Smooth muscle cell (in vitro differentiated cells): ENCODE data around the gene LENG1. TPM values are rescaled to one million over a fixed set of nuclear protein-coding genes. Genes with fewer than 3 reads are reported as not detected.
A peak's percentile ranks its signal among the peaks of the same experiment; 100 is the strongest.

Experiments used
- DNase-seq: peaks from one replicate; lab custom pipeline; 2025; ENCODE audit not compliant: unreplicated experiment; lab: John Stamatoyannopoulos, UW
- H2AFZ ChIP-seq: fragments of 200-600 bp; sonication (generic); 2 replicates; pipeline ENCODE4 v1.6.0; 2016; ENCODE audit warnings: antibody characterized with exemption, low read depth, mild to moderate bottlenecking
- H3F3A ChIP-seq: fragments of 200-600 bp; sonication (generic); 2 replicates; pipeline ENCODE4 v1.6.0; 2017; ENCODE audit warnings: antibody characterized with exemption, low read depth
- H3K27ac ChIP-seq: fragments of 200-600 bp; sonication (generic); 2 replicates; pipeline ENCODE4 v1.5.1; 2016; ENCODE audit warnings: low read depth, mild to moderate bottlenecking
- H3K27me3 ChIP-seq: fragments of 200-600 bp; sonication (generic); 2 replicates; pipeline ENCODE4 v1.6.1; 2016; ENCODE audit warnings: low read depth, mild to moderate bottlenecking
- H3K36me3 ChIP-seq: fragments of 200-600 bp; sonication (generic); 2 replicates; pipeline ENCODE4 v1.5.1; 2016; ENCODE audit warnings: low read depth
- H3K4me1 ChIP-seq: fragments of 200-600 bp; sonication (generic); 2 replicates; pipeline ENCODE4 v1.5.1; 2016; ENCODE audit warnings: low read depth
- H3K4me2 ChIP-seq: fragments of 200-600 bp; sonication (generic); 2 replicates; pipeline ENCODE4 v1.6.0; 2016; ENCODE audit warnings: mild to moderate bottlenecking
- H3K4me3 ChIP-seq: fragments of 200-600 bp; sonication (generic); 2 replicates; pipeline ENCODE4 v1.5.1; 2016; ENCODE audit warnings: mild to moderate bottlenecking
- H3K79me2 ChIP-seq: fragments of 200-600 bp; sonication (generic); 2 replicates; pipeline ENCODE4 v1.6.0; 2016; ENCODE audit warnings: low read depth, mild to moderate bottlenecking
- H3K9ac ChIP-seq: fragments of 200-600 bp; sonication (generic); 2 replicates; pipeline ENCODE4 v1.6.0; 2016; ENCODE audit warnings: low read depth
- H3K9me3 ChIP-seq: fragments of 200-600 bp; sonication (generic); replicated peaks from 2 replicates; pipeline ENCODE4 v1.5.1; 2016; ENCODE audit warnings: low read depth
- H4K20me1 ChIP-seq: fragments of 200-600 bp; sonication (generic); 2 replicates; pipeline ENCODE4 v1.6.0; 2016; ENCODE audit warnings: low read depth
- CTCF ChIP-seq: fragments of 200-600 bp; sonication (generic); IDR thresholded peaks from 2 replicates; pipeline ENCODE4 v1.5.1; 2017; ENCODE audit warnings: borderline replicate concordance, mild to moderate bottlenecking, antibody characterized with exemption; ENCODE audit not compliant: insufficient read depth, poor library complexity, severe bottlenecking
- WGBS: methylation state at CpG from one replicate; pipeline ENCODE4 v1.1.7; 2016; ENCODE audit warnings: low lambda C conversion rate; 5-methylcytosine and 5-hydroxymethylcytosine counted together
- polyA plus RNA-seq: library from polyadenylated mRNA; unstranded; fragments of >200 nt; fragmentation: Nextera tagmentation; extraction: Ambion mirVana; gene quantifications from 2 replicates; pipeline ENCODE4 v1.2.1, GENCODE V29; 2016
- total RNA-seq: library from RNA; depleted of rRNA; stranded (reverse); fragments of >200 nt; gene quantifications from 2 replicates; pipeline ENCODE4 v1.2.3, GENCODE V29; 2014

Gene LENG1
- total and polyA plus RNA-seq, 2 experiments from 2014 or later: 10.9 to 14.1 TPM

DNA sequence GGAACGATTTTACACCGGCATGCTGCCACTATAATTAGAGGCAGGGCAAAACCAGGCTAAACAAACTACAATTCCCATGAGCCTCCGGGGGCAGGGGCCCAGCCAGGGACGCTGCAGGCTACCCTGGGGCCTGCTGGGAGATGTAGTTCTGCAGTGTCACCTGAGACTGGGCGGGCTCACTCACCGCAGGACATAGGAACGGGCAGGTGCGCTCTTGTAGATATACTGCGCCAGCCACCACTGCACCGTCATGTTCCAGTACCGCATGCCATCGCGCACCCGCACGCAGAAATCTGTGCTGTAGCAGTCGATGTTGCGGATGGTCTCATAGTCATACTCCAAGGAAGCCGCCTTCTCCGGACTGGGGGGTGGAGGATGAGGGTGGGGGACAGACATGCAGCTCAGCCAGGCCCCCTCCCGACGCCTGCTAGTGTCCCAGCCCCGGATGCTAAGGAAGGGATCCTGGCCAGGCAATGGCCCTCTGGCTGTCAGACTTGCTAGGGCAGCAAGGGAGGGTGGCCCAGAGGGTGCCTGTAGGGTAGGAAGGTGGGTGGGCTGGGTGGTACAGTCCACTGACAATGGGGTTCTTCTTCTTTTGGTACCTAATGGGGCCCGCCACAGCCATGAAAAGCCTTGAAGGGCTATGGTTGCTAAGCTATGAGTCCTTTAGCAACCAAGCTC is 19.2 kb upstream of the LENG1 start:
- H3K27me3 ChIP-seq: no peaks in the 10 kb centered on the region
- no peaks in the 10 kb centered on the region for H3K4me1 ChIP-seq
- WGBS: 90% methylated on average over 23 of the region's 23 CpGs
- H3K9ac ChIP-seq: no peak overlapping the region
- no peaks in the 10 kb centered on the region for H3K9me3 ChIP-seq
- H3K79me2 ChIP-seq: no peaks in the 10 kb centered on the region
- no peak overlapping the region for H3K27ac ChIP-seq
- H3K4me3 ChIP-seq: no peak overlapping the region
- DNase-seq: no peak
- no peak for TF ChIP-seq CTCF
- no peaks in the 10 kb centered on the region for H4K20me1 ChIP-seq
- H3K4me2 ChIP-seq: no peak overlapping the region
- H3K36me3 ChIP-seq: no peaks in the 10 kb centered on the region
- no peaks in the 10 kb centered on the region for H3F3A ChIP-seq
- H2AFZ ChIP-seq: no peak overlapping the region

DNA sequence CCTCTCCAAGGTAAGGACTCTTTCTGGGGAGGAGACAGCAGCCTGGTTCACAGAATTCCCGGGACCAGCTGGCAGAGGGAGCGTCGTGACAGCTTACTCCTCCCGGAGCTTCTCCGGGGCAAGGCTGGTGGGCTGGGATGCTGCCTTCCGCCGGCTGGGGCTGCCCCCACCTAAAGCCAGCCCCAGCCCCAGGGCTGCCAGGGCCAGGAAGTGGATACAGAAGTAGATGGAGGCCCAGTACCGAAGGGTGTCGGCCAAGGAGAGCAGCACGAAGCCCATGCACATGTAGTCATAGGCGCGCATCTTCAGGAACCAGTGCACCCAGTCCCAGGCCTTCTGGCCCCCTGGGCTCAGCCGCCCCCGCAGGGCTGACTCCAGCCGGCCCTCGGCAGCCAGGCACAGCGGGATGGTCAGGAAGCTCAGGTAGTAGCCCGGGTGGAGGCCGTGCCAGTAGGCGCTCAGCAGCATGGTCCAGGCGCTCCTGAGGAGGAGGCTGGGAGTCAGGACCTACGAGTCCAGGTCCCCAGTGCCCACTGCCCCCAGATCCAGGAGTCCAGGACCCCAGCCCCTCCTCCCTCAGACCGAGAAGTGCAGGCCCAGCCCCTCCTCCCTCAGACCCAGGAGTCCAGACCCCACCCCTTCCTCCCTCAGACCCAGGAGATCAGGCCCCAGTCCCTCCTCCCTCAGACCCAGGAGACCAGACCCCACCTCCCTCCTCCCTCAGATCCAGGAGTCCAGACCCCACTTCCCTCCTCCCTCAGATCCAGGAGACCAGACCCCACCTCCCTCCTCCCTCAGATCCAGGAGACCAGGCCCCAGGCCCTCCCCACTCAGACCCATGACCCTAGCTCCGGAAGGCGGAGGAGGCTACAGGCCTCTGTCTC is 14.7 kb upstream of the LENG1 start:
- no peaks in the 10 kb centered on the region for H3K27me3 ChIP-seq
- TF ChIP-seq CTCF: no peak
- H3K9me3 ChIP-seq: no peaks in the 10 kb centered on the region
- H4K20me1 ChIP-seq: no peaks in the 10 kb centered on the region
- H3K4me2 ChIP-seq: no peak overlapping the region
- H3K9ac ChIP-seq: no peak overlapping the region
- H2AFZ ChIP-seq: no peak overlapping the region
- no peak overlapping the region for H3K27ac ChIP-seq
- H3K4me1 ChIP-seq: no peaks in the 10 kb centered on the region
- no peaks in the 10 kb centered on the region for H3F3A ChIP-seq
- H3K4me3 ChIP-seq: no peak overlapping the region
- no peaks in the 10 kb centered on the region for H3K79me2 ChIP-seq
- 85% methylated on average over 24 of the region's 25 CpGs for WGBS
- no peak for DNase-seq
- H3K36me3 ChIP-seq: no peaks in the 10 kb centered on the region

GRCh38 chr19:54173359-54173699 is 13.8 kb upstream of the LENG1 start:
- H3F3A ChIP-seq: no peaks in the 10 kb centered on the region
- peak overlapping the region; percentile 76 for H3K4me2 ChIP-seq
- TF ChIP-seq CTCF: no peak
- no peak overlapping the region for H2AFZ ChIP-seq
- H3K79me2 ChIP-seq: no peaks in the 10 kb centered on the region
- no peaks in the 10 kb centered on the region for H4K20me1 ChIP-seq
- H3K9me3 ChIP-seq: no peaks in the 10 kb centered on the region
- 60% methylated on average over 15 of the region's 15 CpGs for WGBS
- H3K36me3 ChIP-seq: no peaks in the 10 kb centered on the region
- no peak overlapping the region for H3K9ac ChIP-seq
- H3K27me3 ChIP-seq: no peaks in the 10 kb centered on the region
- no peak overlapping the region for H3K27ac ChIP-seq
- no peak overlapping the region for H3K4me3 ChIP-seq
- no peak for DNase-seq
- H3K4me1 ChIP-seq: no peaks in the 10 kb centered on the region
